Coronary artery (tissue), 2 donors: ENCODE measurements around the gene SOWAHA.

ENCODE experiments used
- DNase-seq: peaks from one replicate; pipeline ENCODE4 v3.0.0-alpha.2; 2017; ENCODE audit warnings: low spot score
- H3K27ac ChIP-seq, 2 donors: fragments of 200-600 bp; sonication (generic); one replicate each; pipeline ENCODE4 v1.5.1; 2016 to 2019
- H3K4me3 ChIP-seq: fragments of 200-600 bp; sonication (generic); 2 replicates; pipeline ENCODE4 v1.5.1; 2016; ENCODE audit warnings: mild to moderate bottlenecking, moderate library complexity
- CTCF ChIP-seq: fragments of 200-600 bp; sonication (generic); IDR thresholded peaks from one replicate; pipeline ENCODE4 v1.5.1; 2019; ENCODE audit warnings: antibody characterized with exemption

The SOWAHA gene

GRCh38 chr5:132865668-132866341 is 52.7 kb downstream of the SOWAHA start:
- peak overlapping the region; percentile 78 for H3K4me3 ChIP-seq
- DNase-seq, result no peak
- TF ChIP-seq CTCF, result no peak

More at GRCh38 chr5:132865668-132866341, 52.7 kb downstream of the SOWAHA start:
- peak overlapping the region; percentile 81 to 95 for H3K27ac ChIP-seq
